GM19193 (cell line): ENCODE results near the gene CNR2.
A peak's percentile ranks its signal among the peaks of the same experiment; 100 is the strongest.

Experiments used
- POLR2A ChIP-seq: IDR thresholded peaks from 4 replicates; pipeline ENCODE4 v1.6.1; 2011; ENCODE audit not compliant: insufficient read depth, insufficient read length; ENCODE audit errors: extremely low read depth

Gene CNR2

DNA sequence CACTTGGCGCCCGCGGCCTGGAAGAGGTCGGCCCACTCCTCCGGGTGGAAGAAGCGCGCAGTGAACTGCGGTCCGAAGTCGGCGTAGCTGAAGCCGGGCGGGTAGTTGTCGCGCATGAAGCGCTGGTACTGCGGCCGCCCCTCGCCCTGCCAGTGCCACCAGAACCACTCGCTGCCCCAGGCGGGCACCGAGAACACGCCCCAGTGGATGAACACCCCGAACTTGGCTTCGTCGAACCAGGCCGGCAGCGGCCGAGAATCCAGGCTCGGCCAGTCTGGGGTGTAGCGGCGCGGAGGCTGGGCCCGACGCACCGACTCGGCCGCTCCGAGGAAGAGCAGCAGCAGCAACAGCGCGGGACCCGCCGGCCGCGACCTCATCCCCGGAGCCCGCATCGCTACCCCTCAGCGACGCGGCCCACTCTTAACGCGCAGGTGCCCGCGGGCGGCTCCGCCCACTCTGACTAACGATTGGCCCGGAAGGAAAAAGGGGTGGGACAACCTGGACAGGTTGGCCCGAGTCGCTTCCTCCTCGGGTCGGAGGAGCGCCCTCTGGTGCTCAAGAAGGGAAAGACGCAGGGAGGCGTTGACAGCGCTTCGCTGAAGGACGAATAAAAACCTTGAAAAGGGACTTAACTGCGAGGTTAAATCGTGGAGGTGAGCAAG is 45.1 kb downstream of the CNR2 start, which contains the start of gene FUCA1:
Gene FUCA1, minus strand, starts transcription at position 396 of the 662 bp plus-strand sequence. Its CDS starts 4 bp downstream, at position 392.
- TF ChIP-seq POLR2A = peak; percentile 65

GRCh38 chr1:23867542-23867894 is 45.6 kb downstream of the CNR2 start:
- no peak for TF ChIP-seq POLR2A

DNA sequence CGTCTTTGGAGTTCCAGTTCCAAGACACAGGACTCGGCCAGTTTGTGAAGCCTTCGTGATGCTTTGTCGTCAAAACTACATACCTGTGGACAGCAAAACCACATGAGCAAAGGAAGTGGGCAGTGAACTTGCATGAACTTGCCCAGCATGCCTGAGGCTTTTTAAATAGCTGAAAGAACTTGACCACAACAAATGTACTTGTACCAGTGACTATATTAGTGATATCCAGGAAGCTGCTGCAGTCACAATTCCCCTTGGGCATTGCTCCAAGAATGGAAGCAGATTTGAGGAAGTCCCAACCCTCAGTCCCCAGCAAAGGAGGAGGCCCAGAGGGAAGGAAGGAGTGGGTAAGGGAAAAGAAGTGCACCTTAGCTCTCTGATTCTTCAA is 47.6 kb downstream of the CNR2 start:
- TF ChIP-seq POLR2A = no peak

- TF ChIP-seq POLR2A = no peak
Measured at GRCh38 chr1:23864801-23865542, 48.2 kb downstream of the CNR2 start.

- no peak for TF ChIP-seq POLR2A
Measured at GRCh38 chr1:23862640-23863039, 50.5 kb downstream of the CNR2 start.

DNA sequence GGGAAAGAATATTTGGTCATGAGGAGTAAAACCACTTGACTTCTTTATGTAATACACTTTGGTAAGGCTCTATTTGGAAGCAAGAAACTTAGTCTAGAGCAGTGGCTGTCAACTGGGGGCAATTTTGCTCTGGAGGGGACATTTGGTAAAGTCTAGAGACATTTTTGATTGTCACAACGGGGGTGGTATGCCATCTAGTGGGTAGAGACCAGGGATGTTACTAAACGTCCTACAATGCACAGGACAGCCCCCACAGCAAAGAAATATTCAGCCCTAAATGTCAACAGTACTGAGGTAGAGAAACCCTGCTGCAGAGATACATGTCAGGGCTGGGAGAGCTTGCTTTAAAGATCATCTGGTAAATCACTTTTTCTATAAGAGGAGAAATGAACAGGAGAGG is 58.6 kb downstream of the CNR2 start:
- no peak for TF ChIP-seq POLR2A

DNA sequence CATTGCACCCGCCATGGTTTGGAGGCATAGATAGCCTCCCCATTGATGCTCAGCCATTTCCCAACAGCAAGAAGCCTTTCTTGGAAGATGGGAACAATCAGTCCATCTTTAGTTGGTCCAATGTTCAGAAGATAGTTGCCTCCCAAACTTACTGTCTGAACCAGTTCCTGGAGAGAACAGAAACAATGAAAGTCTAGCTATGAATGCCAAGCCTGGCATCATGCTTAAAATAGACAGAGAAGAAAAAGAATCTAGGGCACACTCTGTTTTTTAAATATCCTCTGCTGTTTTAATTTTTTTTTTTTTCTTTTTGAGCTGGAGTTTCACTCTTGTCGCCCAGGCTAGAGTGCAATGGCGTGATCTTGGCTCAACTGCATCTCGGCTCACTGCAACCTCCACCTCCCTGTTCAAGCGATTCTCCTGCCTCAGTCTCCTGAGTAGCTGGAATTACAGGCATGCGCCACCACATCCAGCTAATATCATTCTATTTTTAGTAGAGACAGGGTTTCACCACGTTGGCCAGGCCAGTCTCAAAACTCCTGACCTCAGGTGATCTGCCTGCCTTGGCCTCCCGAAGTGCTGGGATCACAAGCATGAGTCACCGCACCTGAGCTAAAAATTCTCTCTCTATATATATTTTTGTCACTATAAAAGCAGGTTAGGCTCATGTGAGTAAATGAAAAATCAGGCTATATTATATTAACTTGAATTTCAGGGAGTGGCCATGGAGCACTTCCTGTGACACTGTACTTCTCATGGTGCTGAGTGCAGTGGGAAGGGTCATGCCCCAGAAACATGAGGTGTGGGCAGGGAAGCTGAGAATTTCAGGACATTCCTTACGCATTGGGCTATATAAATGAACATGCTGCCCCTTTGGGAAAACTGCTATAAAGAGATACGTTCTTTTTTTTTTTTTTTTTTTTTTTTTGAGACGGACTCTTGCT is 64.2 kb downstream of the CNR2 start:
- TF ChIP-seq POLR2A = no peak

- TF ChIP-seq POLR2A = no peak
Measured at GRCh38 chr1:23845163-23845562, 68.0 kb downstream of the CNR2 start.

DNA sequence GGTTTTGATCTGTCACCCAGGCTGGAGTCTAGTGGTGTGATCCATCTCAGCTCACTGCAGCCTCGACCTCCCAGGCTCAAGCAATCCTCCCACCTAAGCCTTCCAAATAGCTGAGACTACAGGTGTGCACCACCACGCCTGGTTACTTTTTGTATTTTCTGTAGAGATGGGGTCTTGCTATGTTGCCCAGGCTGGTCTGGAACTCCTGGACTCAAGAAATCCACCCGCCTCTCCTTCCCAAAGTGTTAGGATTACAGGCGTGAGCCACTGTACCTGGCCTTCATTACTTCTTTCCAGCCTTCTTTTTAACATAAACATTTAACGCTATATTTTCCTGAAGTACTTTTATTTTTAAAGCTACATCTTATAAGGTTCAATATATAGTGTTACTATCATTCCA is 69.5 kb downstream of the CNR2 start:
- TF ChIP-seq POLR2A = no peak

DNA sequence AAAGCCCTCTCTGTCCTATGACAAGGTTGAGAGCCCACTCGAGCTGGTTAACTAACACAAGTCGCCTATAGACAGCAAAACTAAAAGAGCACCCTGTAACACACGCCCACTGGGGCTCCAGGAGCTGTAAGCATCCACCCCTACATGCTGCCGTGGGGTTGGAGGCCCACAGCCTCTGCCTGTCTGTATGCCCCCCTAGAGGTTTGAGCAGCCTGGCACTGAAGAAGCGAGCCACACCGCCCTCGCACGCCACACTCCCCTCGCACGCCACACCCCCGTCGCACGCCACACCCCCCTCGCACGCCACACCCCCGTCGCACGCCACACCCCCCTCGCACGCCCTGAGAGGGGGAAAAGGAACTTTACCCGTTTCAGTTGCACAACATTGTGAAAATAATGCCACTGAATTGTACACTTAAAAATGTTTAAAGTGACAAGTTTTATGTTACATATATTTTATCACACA is 74.7 kb downstream of the CNR2 start:
- no peak for TF ChIP-seq POLR2A

- TF ChIP-seq POLR2A = no peak
Measured at GRCh38 chr1:23837908-23838307, 75.3 kb downstream of the CNR2 start.

DNA sequence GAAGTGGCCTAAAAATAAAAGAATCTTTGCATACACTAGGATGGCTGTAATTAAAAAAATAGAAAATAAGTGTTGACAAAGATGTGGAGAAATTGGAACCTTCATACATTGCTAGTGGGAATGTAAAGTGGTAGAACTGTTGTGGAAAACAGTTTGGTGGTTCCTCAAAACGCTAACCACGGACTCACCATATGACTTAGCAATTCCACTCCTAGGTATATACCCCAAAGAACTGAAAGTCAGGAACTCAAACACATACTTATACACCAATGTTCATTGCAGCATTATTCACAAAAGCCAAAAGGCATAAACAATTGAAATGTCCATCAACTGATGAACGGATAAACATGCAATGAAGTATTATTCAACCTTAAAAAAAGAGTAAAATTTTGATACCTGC is 77.1 kb downstream of the CNR2 start:
- no peak for TF ChIP-seq POLR2A

DNA sequence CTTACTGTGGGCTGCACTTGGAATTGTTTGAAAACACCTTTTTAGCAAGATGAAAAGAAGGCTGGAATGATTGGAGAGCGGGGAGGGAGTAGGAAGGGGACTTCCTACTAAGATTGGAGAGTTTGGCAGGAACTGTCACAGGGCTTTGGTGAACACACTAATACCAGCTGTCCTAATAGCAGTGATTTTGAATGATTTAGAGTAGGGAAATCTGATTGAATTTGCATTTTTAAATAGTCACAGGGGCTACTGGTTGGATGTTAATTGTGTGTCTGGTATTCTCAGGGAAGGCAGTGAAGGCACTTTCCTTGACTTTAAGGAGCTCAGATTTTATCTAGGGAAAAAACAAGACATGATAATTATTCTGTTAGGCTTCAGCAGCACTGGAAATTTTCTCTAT is 85.4 kb downstream of the CNR2 start:
- no peak for TF ChIP-seq POLR2A

DNA sequence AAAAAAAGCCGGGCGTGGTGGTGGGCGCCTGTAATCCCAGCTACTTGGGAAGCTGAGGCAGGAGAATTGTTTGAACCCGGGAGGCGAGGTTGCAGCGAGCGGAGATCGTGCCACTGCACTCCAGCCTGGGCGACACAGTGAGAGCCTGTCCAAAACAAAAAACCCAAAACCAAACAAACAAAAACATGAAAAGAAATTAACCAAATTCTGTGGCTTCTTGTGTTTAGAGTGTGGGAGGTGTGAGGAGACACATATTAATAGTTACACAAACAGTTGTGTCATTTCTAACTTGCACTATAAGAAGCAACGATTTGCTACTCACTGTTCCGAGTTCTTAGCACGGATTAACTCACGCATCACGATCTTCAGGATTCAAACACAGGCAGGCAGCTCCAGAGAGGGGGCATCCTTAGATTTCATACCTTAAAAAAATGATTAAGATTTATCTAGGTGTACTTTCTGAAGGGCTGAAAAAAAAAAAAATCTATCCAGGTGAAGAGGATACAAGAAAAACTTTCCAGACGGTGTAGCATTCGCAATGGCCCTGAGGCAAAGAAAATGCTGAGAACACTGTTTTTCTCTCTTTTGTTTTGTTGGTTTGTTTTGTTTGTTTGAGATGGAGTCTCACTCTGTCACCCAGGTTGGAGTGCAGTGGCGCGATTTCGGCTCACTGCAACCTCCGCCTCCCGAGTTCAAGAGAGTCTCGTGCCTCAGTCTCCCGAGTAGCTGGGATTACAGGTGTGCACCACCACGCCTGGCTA is 87.2 kb downstream of the CNR2 start:
- no peak for TF ChIP-seq POLR2A
